Measurements from ENCODE around the gene PTH2R.

GRCh38 chr2:208509586-208509985 is 103.0 kb downstream of the PTH2R start:
- TF ChIP-seq, protein P1, sequence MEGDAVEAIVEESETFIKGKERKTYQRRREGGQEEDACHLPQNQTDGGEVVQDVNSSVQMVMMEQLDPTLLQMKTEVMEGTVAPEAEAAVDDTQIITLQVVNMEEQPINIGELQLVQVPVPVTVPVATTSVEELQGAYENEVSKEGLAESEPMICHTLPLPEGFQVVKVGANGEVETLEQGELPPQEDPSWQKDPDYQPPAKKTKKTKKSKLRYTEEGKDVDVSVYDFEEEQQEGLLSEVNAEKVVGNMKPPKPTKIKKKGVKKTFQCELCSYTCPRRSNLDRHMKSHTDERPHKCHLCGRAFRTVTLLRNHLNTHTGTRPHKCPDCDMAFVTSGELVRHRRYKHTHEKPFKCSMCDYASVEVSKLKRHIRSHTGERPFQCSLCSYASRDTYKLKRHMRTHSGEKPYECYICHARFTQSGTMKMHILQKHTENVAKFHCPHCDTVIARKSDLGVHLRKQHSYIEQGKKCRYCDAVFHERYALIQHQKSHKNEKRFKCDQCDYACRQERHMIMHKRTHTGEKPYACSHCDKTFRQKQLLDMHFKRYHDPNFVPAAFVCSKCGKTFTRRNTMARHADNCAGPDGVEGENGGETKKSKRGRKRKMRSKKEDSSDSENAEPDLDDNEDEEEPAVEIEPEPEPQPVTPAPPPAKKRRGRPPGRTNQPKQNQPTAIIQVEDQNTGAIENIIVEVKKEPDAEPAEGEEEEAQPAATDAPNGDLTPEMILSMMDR (conservative IDR thresholded peaks at IDR 0.05; ENCODE audit: low read depth, low read length), result no peak
- TF ChIP-seq ELK1 (IDR thresholded peaks at IDR 0.05; ENCODE audit: borderline replicate concordance, low read depth, low read length) (no peak), MAFK (IDR thresholded peaks at IDR 0.05; ENCODE audit: low read depth, low read length) (no peak), MXI1 (IDR thresholded peaks at IDR 0.05; ENCODE audit: borderline replicate concordance, low read depth, low read length) (no peak), POLR2A (IDR thresholded peaks at IDR 0.05; ENCODE audit: low read depth, low read length) (no peak), FOS (IDR thresholded peaks at IDR 0.05; ENCODE audit: low read depth, low read length) (no peak), RCOR1 (IDR thresholded peaks at IDR 0.05; ENCODE audit: insufficient replicate concordance, low read length) (no peak), BHLHE40 (IDR thresholded peaks at IDR 0.05; ENCODE audit: low read depth, low read length) (no peak), SMC3 (IDR thresholded peaks at IDR 0.05; ENCODE audit: low read depth, low read length) (no peak)

All from IMR-90 (cell line).